ENCODE results near the gene WDR55.
"Not testable (repeated sequence)": the region's sequence is repeated elsewhere in the genome, so short reads cannot be mapped to it uniquely, and the experiment has no call there.

The WDR55 gene

DNA sequence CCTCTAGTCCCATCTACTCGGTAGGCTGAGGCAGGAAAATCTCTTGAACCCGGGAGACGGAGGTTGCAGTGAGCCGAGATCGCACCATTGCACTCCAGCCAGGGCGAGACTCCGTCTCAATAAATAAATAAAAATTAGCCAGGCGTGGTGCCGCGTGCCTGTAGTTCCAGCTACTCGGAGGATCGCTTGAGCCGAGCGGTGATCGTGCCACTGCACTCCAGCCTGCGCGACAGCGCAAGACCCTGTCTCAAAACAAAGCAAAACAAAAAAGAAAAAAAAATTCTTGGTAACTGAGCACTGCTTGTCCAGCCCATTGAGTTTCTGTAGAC lies 710 bp upstream of the WDR55 start:
- TF ChIP-seq, protein P1, sequence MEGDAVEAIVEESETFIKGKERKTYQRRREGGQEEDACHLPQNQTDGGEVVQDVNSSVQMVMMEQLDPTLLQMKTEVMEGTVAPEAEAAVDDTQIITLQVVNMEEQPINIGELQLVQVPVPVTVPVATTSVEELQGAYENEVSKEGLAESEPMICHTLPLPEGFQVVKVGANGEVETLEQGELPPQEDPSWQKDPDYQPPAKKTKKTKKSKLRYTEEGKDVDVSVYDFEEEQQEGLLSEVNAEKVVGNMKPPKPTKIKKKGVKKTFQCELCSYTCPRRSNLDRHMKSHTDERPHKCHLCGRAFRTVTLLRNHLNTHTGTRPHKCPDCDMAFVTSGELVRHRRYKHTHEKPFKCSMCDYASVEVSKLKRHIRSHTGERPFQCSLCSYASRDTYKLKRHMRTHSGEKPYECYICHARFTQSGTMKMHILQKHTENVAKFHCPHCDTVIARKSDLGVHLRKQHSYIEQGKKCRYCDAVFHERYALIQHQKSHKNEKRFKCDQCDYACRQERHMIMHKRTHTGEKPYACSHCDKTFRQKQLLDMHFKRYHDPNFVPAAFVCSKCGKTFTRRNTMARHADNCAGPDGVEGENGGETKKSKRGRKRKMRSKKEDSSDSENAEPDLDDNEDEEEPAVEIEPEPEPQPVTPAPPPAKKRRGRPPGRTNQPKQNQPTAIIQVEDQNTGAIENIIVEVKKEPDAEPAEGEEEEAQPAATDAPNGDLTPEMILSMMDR (conservative IDR thresholded peaks at IDR 0.05; ENCODE audit: low read depth, low read length), result no peak
- DNase-seq (ENCODE audit: low read depth), result no peak
- peak overlapping the region; percentile 96 for H3K4me3 ChIP-seq (ENCODE audit: low read depth, low read length)

- not testable (repeated sequence) for DNase-seq (ENCODE audit: low read depth); H3K4me3 ChIP-seq (ENCODE audit: low read depth, low read length)
These were observed 6.3 kb downstream of the WDR55 start for GRCh38 chr5:140671035-140671434.

GRCh38 chr5:140671472-140672125 lies 6.9 kb downstream of the WDR55 start:
- no peak overlapping the region for H3K4me3 ChIP-seq (ENCODE audit: low read depth, low read length)
- TF ChIP-seq, protein P1 (conservative IDR thresholded peaks at IDR 0.05; ENCODE audit: low read depth, low read length), result no peak
- DNase-seq (ENCODE audit: low read depth), result no peak

- peak; percentile 16 for DNase-seq (ENCODE audit: low read depth)
- H3K4me3 ChIP-seq (ENCODE audit: low read depth, low read length), result peak overlapping the region; percentile 36
- TF ChIP-seq, protein P1 (conservative IDR thresholded peaks at IDR 0.05; ENCODE audit: low read depth, low read length), result no peak
These were observed 7.9 kb downstream of the WDR55 start for GRCh38 chr5:140672455-140673186.

- TF ChIP-seq, protein P1 (conservative IDR thresholded peaks at IDR 0.05; ENCODE audit: low read depth, low read length), result no peak
- no peak for DNase-seq (ENCODE audit: low read depth)
- peak within 1 kb of the TSS; percentile 36 for H3K4me3 ChIP-seq (ENCODE audit: low read depth, low read length)
These were observed 8.7 kb downstream of the WDR55 start, which contains the start of gene DND1 for GRCh38 chr5:140673187-140673976. Gene DND1 (minus strand): TSS chr5:140673576. CDS start chr5:140673542, 34 bp downstream.

DNA sequence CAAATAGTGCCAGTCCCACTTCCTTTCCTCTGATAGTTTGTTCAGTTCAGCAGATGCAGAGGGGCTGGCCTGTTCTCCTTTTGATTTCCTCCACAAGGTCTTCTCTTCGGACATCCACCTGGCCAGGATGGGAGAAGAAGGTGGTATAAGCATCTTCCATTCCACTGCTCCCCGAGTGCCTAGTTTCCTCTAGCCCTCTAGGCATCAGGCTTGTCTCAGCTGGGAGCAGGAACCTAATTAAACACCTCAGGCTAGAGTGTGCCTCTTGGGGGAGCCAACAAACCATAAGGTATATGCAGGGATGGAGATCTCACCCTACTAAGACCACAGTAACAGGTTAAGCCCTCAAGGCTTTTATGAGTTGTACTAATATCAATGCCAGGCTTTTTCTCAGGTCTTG lies 9.5 kb downstream of the WDR55 start:
- no peak overlapping the region for H3K4me3 ChIP-seq (ENCODE audit: low read depth, low read length)
- DNase-seq (ENCODE audit: low read depth), result no peak
- TF ChIP-seq, protein P1 (conservative IDR thresholded peaks at IDR 0.05; ENCODE audit: low read depth, low read length), result no peak

DNA sequence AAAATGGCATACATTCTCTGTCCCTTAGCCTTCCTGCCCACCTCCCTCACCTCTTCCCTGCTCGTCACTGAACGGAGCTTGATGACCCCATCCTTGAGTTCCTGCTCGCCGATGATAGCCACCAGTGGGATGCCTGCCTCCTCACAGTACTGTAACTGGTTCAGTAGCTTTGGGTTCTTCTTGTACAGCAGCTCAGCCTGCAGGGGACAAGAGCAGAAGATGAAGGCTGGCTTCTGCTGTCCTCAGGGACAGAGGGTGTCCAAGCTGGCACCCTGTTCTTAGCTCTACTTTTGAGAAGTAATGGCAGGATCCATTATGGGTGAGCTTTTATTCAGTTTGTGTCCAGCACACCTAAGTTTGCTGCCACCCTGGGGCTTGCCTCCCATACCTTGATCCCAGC lies 9.9 kb downstream of the WDR55 start:
- no peak overlapping the region for H3K4me3 ChIP-seq (ENCODE audit: low read depth, low read length)
- TF ChIP-seq, protein P1 (conservative IDR thresholded peaks at IDR 0.05; ENCODE audit: low read depth, low read length), result no peak
- no peak for DNase-seq (ENCODE audit: low read depth)
